Stimulated activated CD8-positive, alpha-beta memory T cell treated with anti-CD3 and anti-CD28 coated beads, Interleukin-12 subunit alpha, Interleukin-12 subunit beta, amount 100 ng/mL, for 24 hours (primary cell): ENCODE measurements around the gene SPRYD3.
A peak's percentile ranks its signal among the peaks of the same experiment; 100 is the strongest.

Experiments used
- DNase-seq: peaks from one replicate; pipeline ENCODE4 v3.0.0-alpha.2; 2020; ENCODE audit errors: extremely low read depth

Gene SPRYD3

DNA sequence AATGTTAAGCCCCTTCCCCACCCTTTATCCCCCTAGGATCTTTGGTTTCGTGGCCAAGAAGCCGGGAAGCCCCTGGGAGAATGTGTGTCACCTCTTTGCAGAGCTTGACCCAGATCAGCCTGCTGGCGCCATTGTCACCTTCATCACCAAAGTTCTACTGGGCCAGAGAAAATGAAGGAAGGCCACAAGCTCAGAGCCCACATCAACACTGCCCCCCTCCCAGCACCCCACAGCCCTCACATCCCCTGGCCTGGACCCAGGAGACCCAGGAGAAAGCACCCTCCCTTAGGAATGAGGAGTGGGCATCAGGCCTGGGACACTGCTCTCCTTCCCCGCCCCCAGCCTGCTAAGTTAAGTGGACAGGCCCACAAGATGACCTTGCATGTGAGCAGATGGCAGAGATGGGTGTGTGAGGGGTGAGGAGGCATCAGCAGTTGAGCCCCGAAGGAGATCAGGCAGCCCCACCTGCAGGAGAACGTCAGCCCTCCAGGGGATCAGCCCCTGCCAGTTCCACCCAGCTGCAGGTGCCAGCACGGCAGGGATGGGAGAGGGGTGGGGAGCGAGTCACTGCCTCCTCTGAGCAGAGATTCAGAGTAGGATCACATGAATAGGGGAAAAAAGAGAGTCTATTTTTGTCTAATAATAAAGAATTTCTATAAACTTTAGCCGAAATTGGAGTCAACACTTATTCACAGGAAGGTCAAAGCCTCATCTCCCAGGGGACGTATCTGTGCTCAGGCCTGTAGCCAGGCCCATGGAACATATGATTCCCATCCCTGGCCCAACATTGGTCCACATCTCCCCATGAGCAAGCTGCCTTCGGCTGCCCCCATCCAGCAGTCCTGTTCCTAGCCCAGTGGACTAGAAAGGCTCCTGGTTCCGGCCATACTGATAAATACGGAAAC, 15.2 kb downstream of the SPRYD3 start:
- DNase-seq: no peak

- no peak for DNase-seq
Observed at GRCh38 chr12:53062977-53063707, 16.0 kb downstream of the SPRYD3 start.

GRCh38 chr12:53062011-53062961, 16.9 kb downstream of the SPRYD3 start:
- no peak for DNase-seq

- no peak for DNase-seq
Observed at GRCh38 chr12:53061404-53062010, 17.7 kb downstream of the SPRYD3 start.

GRCh38 chr12:53060721-53061276, 18.4 kb downstream of the SPRYD3 start:
- no peak for DNase-seq

DNA sequence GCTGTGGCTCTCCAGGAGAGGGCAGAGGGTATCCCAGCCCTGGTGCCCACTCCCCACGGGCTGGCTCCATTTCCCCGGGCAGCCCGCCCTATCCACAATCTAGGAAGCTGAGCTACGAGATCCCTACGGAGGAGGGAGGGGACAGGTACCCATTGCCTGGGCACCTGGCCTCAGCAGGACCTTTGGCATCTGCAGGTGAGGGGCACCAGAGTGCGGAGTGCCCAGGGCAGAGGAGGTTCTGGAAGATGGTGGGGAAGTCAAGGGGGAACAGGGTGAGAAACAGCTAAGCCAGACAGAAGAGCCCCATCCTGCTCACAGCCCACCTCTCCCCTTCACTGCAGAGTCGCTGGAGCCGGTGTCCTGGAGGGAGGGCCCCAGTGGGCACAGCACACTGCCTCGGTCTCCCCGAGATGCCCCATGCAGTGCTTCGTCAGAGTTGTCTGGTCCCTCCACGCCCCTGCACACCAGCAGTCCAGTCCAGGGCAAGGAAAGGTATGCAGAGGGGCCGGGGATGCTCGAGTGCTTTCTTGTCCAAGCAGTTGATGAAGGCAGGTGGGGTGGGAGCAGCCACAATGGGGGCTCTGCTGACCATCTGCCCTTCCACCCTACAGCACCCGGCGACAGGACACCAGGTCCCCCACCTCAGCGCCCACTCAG, 19.0 kb downstream of the SPRYD3 start:
- no peak for DNase-seq

DNA sequence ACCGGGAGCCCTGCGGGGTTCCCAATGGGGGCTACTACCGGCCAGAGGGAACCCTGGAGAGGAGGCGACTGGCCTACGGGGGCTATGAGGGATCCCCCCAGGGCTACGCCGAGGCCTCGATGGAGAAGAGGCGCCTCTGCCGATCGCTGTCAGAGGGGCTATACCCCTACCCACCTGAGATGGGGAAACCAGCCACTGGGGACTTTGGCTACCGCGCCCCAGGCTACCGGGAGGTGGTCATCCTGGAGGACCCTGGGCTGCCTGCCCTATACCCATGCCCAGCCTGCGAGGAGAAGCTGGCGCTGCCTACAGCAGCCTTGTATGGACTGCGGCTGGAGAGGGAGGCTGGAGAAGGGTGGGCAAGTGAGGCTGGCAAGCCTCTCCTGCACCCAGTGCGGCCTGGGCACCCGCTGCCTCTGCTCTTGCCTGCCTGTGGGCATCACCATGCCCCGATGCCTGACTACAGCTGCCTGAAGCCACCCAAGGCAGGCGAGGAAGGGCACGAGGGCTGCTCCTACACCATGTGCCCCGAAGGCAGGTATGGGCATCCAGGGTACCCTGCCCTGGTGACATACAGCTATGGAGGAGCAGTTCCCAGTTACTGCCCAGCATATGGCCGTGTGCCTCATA, 19.6 kb downstream of the SPRYD3 start:
- DNase-seq: no peak

DNA sequence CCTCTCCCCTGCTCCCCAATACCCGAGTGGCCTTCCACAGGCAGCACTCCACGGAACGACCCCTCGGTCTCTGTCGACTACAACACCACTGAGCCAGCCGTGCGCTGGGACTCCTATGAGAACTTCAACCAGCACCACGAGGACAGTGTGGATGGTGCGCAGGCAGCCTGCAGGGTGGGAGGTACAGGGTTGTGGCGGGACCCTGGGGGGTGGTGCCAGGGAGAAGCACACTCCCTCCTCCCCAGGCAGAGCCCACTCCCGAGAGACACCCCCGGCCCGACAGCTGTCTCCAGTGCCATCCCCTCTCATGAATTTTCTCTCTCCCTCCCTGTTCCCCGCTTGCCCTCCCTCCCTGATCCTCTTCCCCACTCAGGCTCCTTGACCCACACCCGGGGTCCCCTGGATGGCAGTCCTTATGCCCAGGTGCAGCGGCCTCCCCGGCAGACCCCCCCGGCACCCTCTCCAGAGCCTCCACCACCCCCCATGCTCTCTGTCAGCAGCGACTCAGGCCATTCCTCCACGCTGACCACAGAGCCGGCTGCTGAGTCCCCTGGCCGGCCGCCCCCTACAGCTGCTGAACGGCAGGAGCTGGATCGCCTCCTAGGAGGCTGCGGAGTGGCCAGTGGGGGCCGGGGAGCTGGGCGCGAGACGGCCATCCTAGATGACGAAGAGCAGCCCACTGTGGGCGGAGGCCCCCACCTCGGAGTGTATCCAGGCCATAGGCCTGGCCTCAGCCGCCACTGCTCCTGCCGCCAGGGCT, 20.3 kb downstream of the SPRYD3 start:
- no peak for DNase-seq

DNA sequence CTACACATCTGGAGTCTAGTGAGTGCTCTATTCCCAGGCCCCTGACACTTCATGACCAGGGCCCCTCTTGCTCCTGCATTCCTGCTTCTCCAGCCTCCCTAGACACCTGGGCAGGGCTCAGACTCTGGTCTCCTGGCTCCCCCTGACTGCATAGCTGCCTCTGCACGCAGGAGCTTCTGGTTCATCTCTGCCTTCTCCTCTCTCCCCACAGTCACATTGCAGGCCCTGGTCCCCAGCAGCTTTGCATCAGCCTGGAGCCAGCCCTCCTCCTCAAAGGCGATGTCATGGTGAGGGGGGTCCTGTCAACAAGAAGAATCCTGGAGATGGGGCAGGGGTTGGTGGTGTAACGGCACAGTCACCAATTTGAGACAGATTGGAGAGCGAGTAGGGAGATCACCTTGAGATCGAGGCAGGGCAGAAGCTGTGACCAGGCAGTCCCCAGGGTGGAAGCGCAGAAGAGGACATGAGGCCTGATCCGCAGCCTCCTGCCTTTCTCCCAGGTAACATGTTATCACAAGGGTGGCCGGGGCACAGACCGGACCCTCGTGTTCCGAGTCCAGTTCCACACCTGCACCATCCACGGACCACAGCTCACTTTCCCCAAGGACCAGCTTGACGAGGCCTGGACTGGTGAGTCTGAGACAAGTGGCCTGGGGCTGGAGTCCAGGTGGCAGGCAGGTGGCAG, 21.2 kb downstream of the SPRYD3 start:
- no peak for DNase-seq

- DNase-seq: no peak
Observed at GRCh38 chr12:53056901-53057300, 22.3 kb downstream of the SPRYD3 start.

DNA sequence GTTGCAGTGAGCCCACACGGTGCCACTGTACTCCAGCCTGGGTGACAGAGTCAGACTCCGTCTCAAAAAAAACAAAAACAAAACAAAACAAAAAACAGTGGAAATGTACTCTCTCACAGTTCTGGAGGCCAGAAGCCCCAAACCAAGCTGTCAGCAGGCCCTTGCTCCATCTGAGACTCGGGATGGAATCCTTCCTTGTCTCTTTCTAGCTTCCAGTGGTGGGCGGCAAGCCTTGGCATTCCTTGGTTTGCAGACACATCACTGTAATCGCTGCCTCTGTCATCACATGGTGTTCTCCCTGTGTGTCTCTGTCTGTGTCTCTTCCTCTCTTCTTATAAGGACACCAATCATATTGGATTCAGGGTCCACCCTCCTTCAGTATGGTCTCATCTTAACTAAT, 22.9 kb downstream of the SPRYD3 start:
- DNase-seq: no peak

DNA sequence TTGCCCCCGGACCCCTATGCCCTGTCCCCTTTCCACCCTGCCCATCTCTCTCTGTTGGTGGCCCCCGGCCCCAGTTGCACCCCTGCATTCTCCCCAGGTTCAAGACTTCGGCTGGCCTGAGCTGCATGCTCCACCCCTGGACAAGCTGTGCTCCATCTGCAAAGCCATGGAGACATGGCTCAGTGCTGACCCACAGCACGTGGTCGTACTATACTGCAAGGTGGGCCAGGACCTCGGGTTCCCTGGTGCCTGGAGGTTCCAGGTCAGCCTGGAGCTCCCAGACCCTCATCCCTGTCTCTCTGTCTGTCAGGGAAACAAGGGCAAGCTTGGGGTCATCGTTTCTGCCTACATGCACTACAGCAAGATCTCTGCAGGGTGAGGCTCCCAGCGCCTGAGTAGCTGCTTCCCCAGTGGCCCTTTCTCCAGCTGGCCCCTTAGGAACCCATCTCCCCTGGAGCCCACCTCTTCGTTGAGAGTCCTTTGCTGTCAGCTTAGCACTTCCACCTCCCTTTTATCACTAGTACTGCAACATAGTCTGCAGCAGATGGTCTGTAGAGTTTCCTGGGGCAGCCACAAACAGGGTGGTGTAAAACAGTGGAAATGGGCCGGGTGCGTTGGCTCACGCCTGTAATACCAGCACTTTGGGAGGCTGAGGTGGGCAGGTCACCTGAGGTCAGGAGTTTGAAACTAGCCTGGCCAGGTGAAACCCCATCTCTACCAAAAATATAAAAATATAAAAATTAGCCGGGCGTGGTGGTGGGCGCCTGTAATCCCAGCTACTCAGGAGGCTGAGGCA, 23.5 kb downstream of the SPRYD3 start:
- no peak for DNase-seq

GRCh38 chr12:53054112-53054878, 24.9 kb downstream of the SPRYD3 start:
- peak; percentile 82 for DNase-seq

- DNase-seq: no peak
Observed at GRCh38 chr12:53053218-53054111, 25.7 kb downstream of the SPRYD3 start.

DNA sequence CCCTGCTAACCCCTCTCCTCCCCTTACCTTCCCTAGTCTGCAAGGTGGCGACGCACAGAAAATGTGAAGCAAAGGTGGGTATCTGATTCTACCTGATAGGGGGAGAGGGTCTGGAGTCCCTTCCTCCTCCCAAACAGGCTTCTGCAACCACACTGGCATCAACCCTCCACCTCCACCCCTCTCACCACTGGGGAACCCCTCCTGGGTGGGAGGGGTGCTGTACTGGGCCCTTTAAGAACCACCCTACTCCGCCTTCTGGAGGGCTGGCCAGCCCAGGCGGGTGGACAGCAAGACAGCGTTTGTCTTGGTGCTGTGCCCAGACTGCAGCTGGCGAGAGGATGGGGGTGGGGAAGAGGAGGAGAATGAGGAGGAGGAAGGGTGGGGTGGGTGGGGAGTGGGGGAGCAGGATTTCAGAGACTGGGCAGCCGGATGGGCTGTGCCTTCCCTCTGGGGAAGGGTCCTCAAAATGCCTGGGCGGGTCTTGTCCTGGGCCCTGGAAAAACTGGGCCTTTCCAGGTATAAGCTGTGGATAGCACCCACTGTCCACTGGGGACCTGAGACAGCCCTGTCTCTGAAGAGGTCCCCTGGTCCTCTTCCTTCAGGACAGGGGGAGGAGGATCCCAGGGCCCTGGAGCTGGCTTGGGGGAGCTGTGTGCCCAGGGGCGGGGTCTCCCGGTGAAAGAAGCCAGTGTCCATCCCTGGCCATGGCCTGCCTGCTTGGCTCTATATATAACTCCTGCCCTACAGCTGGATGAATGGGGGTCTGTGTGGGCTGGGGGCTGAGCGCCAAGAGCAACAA, 26.6 kb downstream of the SPRYD3 start:
- DNase-seq: no peak
